Measurements from ENCODE around the gene AP2A2. TPM values are rescaled to one million over a fixed set of nuclear protein-coding genes. Genes with fewer than 3 reads are reported as not detected.

The AP2A2 gene
- total RNA-seq, 1 experiment from 2014 or later = 92.9 TPM

- no peak for TF ChIP-seq CTCF (IDR thresholded peaks at IDR 0.05; ENCODE audit: unreplicated experiment)
- BruUV-seq (replicated peaks) = no TSS peak
- CTCF ChIA-PET = no interaction called here
- H3K27ac Mint-ChIP-seq (ENCODE audit: unreplicated experiment) = no peak overlapping the region
- intact Hi-C loops (cut with micrococcal nuclease; ENCODE audit: unreplicated experiment) = loop anchor here (10.0 kb wide), 1 partner anchor 123 kb away; no protein-coding TSS in a partner anchor
- H3K4me1 Mint-ChIP-seq (ENCODE audit: low read depth, unreplicated experiment) = no peaks in the 10 kb centered on the region
- DNase-seq = no peak
- no peaks in the 10 kb centered on the region for H3K9me3 Mint-ChIP-seq (ENCODE audit: low read depth, unreplicated experiment)
- no peaks in the 10 kb centered on the region for H3K27me3 Mint-ChIP-seq (ENCODE audit: unreplicated experiment)
- H3K4me3 Mint-ChIP-seq (ENCODE audit: low read depth, unreplicated experiment) = no peak overlapping the region
- H3K36me3 Mint-ChIP-seq (ENCODE audit: insufficient read depth, unreplicated experiment) = peaks cover 13% of the 10 kb centered on the region
These were observed 3.6 kb upstream of the AP2A2 start for GRCh38 chr11:921921-922678.

DNA sequence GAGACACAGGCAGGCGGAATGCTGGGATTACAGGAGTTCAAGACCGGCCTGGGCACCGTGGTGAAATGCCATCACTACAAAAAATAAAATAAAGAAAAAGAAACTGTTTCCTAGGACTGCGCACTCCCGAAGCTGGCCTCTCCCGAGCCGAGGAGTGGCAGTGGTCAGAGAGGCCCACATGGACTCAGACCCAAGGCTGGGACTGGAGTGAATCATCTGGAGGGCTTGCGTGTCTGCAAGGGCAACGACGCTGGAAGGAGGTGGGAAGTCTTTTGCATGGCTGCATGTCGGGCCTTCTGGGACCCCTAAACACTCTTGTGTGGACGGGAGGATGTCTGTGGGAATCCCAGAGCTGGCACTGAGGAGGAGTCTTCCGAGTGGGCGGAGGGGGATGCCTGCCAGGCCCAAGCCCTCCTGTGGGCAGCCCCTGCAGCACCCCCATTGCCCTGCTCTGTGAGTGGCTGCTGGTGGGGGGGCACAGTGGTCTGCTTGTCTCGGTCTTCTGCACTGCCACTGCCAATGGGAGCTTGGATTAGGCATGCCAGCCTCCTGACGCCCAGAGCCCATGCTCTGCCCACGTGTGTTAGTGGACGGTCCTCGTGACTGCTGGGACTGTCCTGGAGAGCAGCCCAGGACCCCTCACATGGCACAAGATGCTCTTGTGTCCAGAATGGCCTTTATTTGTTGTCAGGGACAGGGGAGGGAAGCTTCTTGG, 1.8 kb upstream of the AP2A2 start:
- no peaks in the 10 kb centered on the region for H3K9me3 Mint-ChIP-seq (ENCODE audit: low read depth, unreplicated experiment)
- peaks cover 26% of the 10 kb centered on the region for H3K36me3 Mint-ChIP-seq (ENCODE audit: insufficient read depth, unreplicated experiment)
- no peaks in the 10 kb centered on the region for H3K27me3 Mint-ChIP-seq (ENCODE audit: unreplicated experiment)
- no peak for DNase-seq
- no peak overlapping the region for H3K4me3 Mint-ChIP-seq (ENCODE audit: low read depth, unreplicated experiment)
- no peak overlapping the region for H3K27ac Mint-ChIP-seq (ENCODE audit: unreplicated experiment)
- CTCF ChIA-PET = no interaction called here
- BruUV-seq (replicated peaks) = no TSS peak
- H3K4me1 Mint-ChIP-seq (ENCODE audit: low read depth, unreplicated experiment) = peaks cover 6% of the 10 kb centered on the region
- no peak for TF ChIP-seq CTCF (IDR thresholded peaks at IDR 0.05; ENCODE audit: unreplicated experiment)
- intact Hi-C loops (cut with micrococcal nuclease; ENCODE audit: unreplicated experiment) = loop anchor here (10.0 kb wide), 1 partner anchor 121 kb away; no protein-coding TSS in a partner anchor

- no TSS peak for BruUV-seq (replicated peaks)
- DNase-seq = no peak
- peaks cover 26% of the 10 kb centered on the region for H3K36me3 Mint-ChIP-seq (ENCODE audit: insufficient read depth, unreplicated experiment)
- CTCF ChIA-PET = interaction anchor here (0.7 kb wide), 1 partner anchor 207 kb away, joined by 4 read pairs; no protein-coding TSS in a partner anchor
- no peak overlapping the region for H3K27ac Mint-ChIP-seq (ENCODE audit: unreplicated experiment)
- H3K4me1 Mint-ChIP-seq (ENCODE audit: low read depth, unreplicated experiment) = peaks cover 10% of the 10 kb centered on the region
- intact Hi-C loops (cut with micrococcal nuclease; ENCODE audit: unreplicated experiment) = loop anchor here (10.0 kb wide), 1 partner anchor 120 kb away; no protein-coding TSS in a partner anchor
- H3K27me3 Mint-ChIP-seq (ENCODE audit: unreplicated experiment) = no peaks in the 10 kb centered on the region
- TF ChIP-seq CTCF (IDR thresholded peaks at IDR 0.05; ENCODE audit: unreplicated experiment) = no peak
- H3K9me3 Mint-ChIP-seq (ENCODE audit: low read depth, unreplicated experiment) = no peaks in the 10 kb centered on the region
- H3K4me3 Mint-ChIP-seq (ENCODE audit: low read depth, unreplicated experiment) = no peak overlapping the region
These were observed 1.1 kb upstream of the AP2A2 start for GRCh38 chr11:924406-925157.

DNA sequence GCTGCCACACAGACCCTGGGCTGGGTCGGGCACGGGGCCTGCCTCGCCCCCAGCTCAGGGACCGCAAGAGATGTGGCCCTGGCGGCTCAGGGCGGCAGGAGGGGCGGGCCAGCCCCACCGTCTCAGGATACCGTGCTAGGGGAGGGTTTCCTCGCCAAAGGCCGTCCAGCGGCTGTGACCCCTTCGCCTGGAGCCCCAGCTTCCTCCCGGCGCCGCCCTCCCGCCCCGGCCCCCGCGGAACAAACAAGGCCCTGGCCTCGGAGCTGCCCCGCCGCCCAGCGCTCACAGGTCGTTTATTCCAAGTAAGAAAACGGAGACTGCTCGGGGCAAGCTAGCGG, 543 bp upstream of the AP2A2 start:
- H3K9me3 Mint-ChIP-seq (ENCODE audit: low read depth, unreplicated experiment) = no peaks in the 10 kb centered on the region
- no peak for TF ChIP-seq CTCF (IDR thresholded peaks at IDR 0.05; ENCODE audit: unreplicated experiment)
- no TSS peak for BruUV-seq (replicated peaks)
- peaks cover 26% of the 10 kb centered on the region for H3K36me3 Mint-ChIP-seq (ENCODE audit: insufficient read depth, unreplicated experiment)
- no peak overlapping the region for H3K27ac Mint-ChIP-seq (ENCODE audit: unreplicated experiment)
- peaks cover 10% of the 10 kb centered on the region for H3K4me1 Mint-ChIP-seq (ENCODE audit: low read depth, unreplicated experiment)
- no peak for DNase-seq
- CTCF ChIA-PET = interaction anchor here (0.7 kb wide), 1 partner anchor 206 kb away, joined by 4 read pairs; no protein-coding TSS in a partner anchor
- peak overlapping the region; percentile 82 for H3K4me3 Mint-ChIP-seq (ENCODE audit: low read depth, unreplicated experiment)
- no peaks in the 10 kb centered on the region for H3K27me3 Mint-ChIP-seq (ENCODE audit: unreplicated experiment)
- intact Hi-C loops (cut with micrococcal nuclease; ENCODE audit: unreplicated experiment) = loop anchor here (10.0 kb wide), 1 partner anchor 120 kb away; no protein-coding TSS in a partner anchor
